SH-SY5Y (cell line): ENCODE measurements around the gene KIF4B.

Experiments used
- GATA2 ChIP-seq: IDR thresholded peaks from 2 replicates; pipeline ENCODE4 v1.6.1; 2011; ENCODE audit warnings: mild to moderate bottlenecking, low read depth, low read length
- GATA3 ChIP-seq: IDR thresholded peaks from 2 replicates; pipeline ENCODE4 v1.6.1; 2011; ENCODE audit warnings: low read depth, mild to moderate bottlenecking, low read length, moderate library complexity

GRCh38 chr5:155021842-155022241 is 8.3 kb downstream of the KIF4B start:
- TF ChIP-seq GATA2 (no peak), GATA3 (no peak)
